Measurements from ENCODE around the gene SDHAF1.

The SDHAF1 gene

GRCh38 chr19:35986664-35987570, 8.1 kb upstream of the SDHAF1 start:
- DNase-seq (ENCODE audit: low spot score), result peak; percentile 67

- no peak for DNase-seq (ENCODE audit: low spot score)
Measured at GRCh38 chr19:35987571-35987896, 7.5 kb upstream of the SDHAF1 start.

- DNase-seq (ENCODE audit: low spot score), result no peak
Measured at GRCh38 chr19:35988824-35989223, 6.2 kb upstream of the SDHAF1 start.

- DNase-seq (ENCODE audit: low spot score), result no peak
Measured at GRCh38 chr19:35990156-35990555, 4.8 kb upstream of the SDHAF1 start.

GRCh38 chr19:35990771-35991730, 3.9 kb upstream of the SDHAF1 start:
- no peak for DNase-seq (ENCODE audit: low spot score)

- no peak for DNase-seq (ENCODE audit: low spot score)
Measured at GRCh38 chr19:35991731-35992450, 3.1 kb upstream of the SDHAF1 start.

GRCh38 chr19:35992907-35993765, 1.9 kb upstream of the SDHAF1 start:
- DNase-seq (ENCODE audit: low spot score), result no peak

- no peak for DNase-seq (ENCODE audit: low spot score)
Measured at GRCh38 chr19:35993923-35994598, 927 bp upstream of the SDHAF1 start.

GRCh38 chr19:35996777-35997176, 1.8 kb downstream of the SDHAF1 start:
- DNase-seq (ENCODE audit: low spot score), result no peak

GRCh38 chr19:36001605-36002004, 6.6 kb downstream of the SDHAF1 start:
- no peak for DNase-seq (ENCODE audit: low spot score)

GRCh38 chr19:36003284-36003683, 8.3 kb downstream of the SDHAF1 start:
- DNase-seq (ENCODE audit: low spot score), result no peak

- DNase-seq (ENCODE audit: low spot score), result no peak
Measured at GRCh38 chr19:36006955-36007354, 12.0 kb downstream of the SDHAF1 start.

- DNase-seq (ENCODE audit: low spot score), result no peak
Measured at GRCh38 chr19:36008336-36008978, 13.5 kb downstream of the SDHAF1 start, which contains the start of gene SYNE4. TSS of gene SYNE4 (minus strand) at chr19:36008813. CDS start at chr19:36008681, 132 bp downstream.

- peak; percentile 78 for DNase-seq (ENCODE audit: low spot score)
Measured at GRCh38 chr19:36009220-36009619, 14.2 kb downstream of the SDHAF1 start.

GRCh38 chr19:36009633-36010379, 14.8 kb downstream of the SDHAF1 start:
- DNase-seq (ENCODE audit: low spot score), result no peak

GRCh38 chr19:36010402-36010801, 15.4 kb downstream of the SDHAF1 start:
- no peak for DNase-seq (ENCODE audit: low spot score)

GRCh38 chr19:36013280-36014011, 18.5 kb downstream of the SDHAF1 start:
- no peak for DNase-seq (ENCODE audit: low spot score)
